B cell (primary cell): Measurements from ENCODE around the gene DACT2. TPM values are rescaled to one million over a fixed set of nuclear protein-coding genes. Genes with fewer than 3 reads are reported as not detected.

Experiments used
- ATAC-seq: fragments of 200-7000 bp; cut with Tn5 transposase; one replicate; pipeline ENCODE4 v1.10.0; 2021; ENCODE audit warnings: low read depth, mild to moderate bottlenecking, moderate number of reproducible peaks, moderate library complexity
- CTCF ChIA-PET: fragments of 350-600 bp; sonication (Branson Sonifier 250); formaldehyde crosslinking; loops from one replicate; lab custom pipeline; 2021; ENCODE audit warnings: antibody characterized with exemption, inconsistent platforms; lab: Charles Lee
- POLR2A ChIA-PET: fragments of 350-600 bp; sonication (Branson Sonifier 250); formaldehyde crosslinking; loops from one replicate; lab custom pipeline; 2021; ENCODE audit warnings: antibody characterized with exemption; lab: Charles Lee
- DNase-seq: peaks from one replicate; pipeline ENCODE4 v3.0.0; 2013
- H2AFZ ChIP-seq: 2 replicates; pipeline ENCODE4 v1.6.1; 2012; ENCODE audit warnings: mild to moderate bottlenecking, low read depth, low read length; ENCODE audit not compliant: insufficient read depth, poor library complexity, severe bottlenecking
- H3K27ac ChIP-seq, 2 donors: 1 replicate in 1 of 2; 2 replicates in 1 of 2; pipeline ENCODE4 v1.5.1; 2012 to 2013; ENCODE audit warnings: low read length in 2 of 2, mild to moderate bottlenecking in 2 of 2, moderate library complexity in 1 of 2
- H3K27me3 ChIP-seq, 4 experiments: fragments of 200-600 bp in 1 of 4; sonication (generic) in 1 of 4; replicated peaks in 1 of 4; 1 replicate in 2 of 4; 2 replicates in 2 of 4; pipeline versions ENCODE4 v1.6.1 to v1.7.0; 2013 to 2016; ENCODE audit warnings: low read length in 3 of 4, mild to moderate bottlenecking in 2 of 4, mixed read lengths in 1 of 4, moderate library complexity in 1 of 4; ENCODE audit not compliant: insufficient read depth in 4 of 4, control insufficient read depth in 3 of 4; ENCODE audit errors: control extremely low read depth in 1 of 4
- H3K36me3 ChIP-seq, 2 experiments: replicated peaks in 1 of 2; 1 replicate in 1 of 2; 2 replicates in 1 of 2; pipeline versions ENCODE4 v1.6.1 to v1.7.1; 2013; ENCODE audit warnings: low read length in 1 of 2; ENCODE audit not compliant: insufficient read depth in 2 of 2, control insufficient read depth in 1 of 2; ENCODE audit errors: control extremely low read depth in 1 of 2, extremely low read depth in 1 of 2
- H3K4me1 ChIP-seq, 2 donors: fragments of 200-600 bp in 1 of 2; sonication (generic) in 1 of 2; 1 replicate in 1 of 2; 2 replicates in 1 of 2; pipeline versions ENCODE4 v1.5.1 to v1.6.1; 2013 to 2017; ENCODE audit warnings: low read length in 2 of 2; ENCODE audit not compliant: control insufficient read depth in 2 of 2, insufficient read depth in 2 of 2
- H3K4me2 ChIP-seq: replicated peaks from 2 replicates; pipeline ENCODE3; 2012; ENCODE audit warnings: mild to moderate bottlenecking, low read depth, low read length; ENCODE audit not compliant: poor library complexity, severe bottlenecking
- H3K4me3 ChIP-seq, 5 experiments: fragments of 200-600 bp in 1 of 5; sonication (generic) in 1 of 5; 1 replicate in 3 of 5; 2 replicates in 2 of 5; pipeline versions ENCODE4 v1.5.1 to v1.7.0; 2011 to 2016; ENCODE audit warnings: low read length in 4 of 5, mild to moderate bottlenecking in 4 of 5, low read depth in 2 of 5, control low read depth in 1 of 5, moderate library complexity in 1 of 5; ENCODE audit not compliant: insufficient read depth in 1 of 5; ENCODE audit errors: control extremely low read depth in 1 of 5, extremely low read depth in 1 of 5
- H3K79me2 ChIP-seq: fragments of 200-600 bp; sonication (generic); one replicate; pipeline ENCODE4 v1.6.0; 2016; ENCODE audit warnings: low read length; ENCODE audit not compliant: control insufficient read depth, insufficient read depth
- H3K9ac ChIP-seq: fragments of 200-600 bp; sonication (generic); 2 replicates; pipeline ENCODE4 v1.6.1; 2017; ENCODE audit warnings: mild to moderate bottlenecking, low read length, moderate library complexity
- H3K9me3 ChIP-seq, 3 donors: one replicate each; pipeline versions ENCODE4 v1.6.1 to v1.7.1; 2013; ENCODE audit warnings: low read length in 2 of 3; ENCODE audit not compliant: control insufficient read depth in 2 of 3, insufficient read depth in 1 of 3; ENCODE audit errors: control extremely low read depth in 1 of 3
- H4K20me1 ChIP-seq: 2 replicates; pipeline ENCODE4 v1.6.0; 2012; ENCODE audit warnings: mild to moderate bottlenecking, low read length; ENCODE audit not compliant: insufficient read depth, control insufficient read depth, poor library complexity, severe bottlenecking
- H3K27ac Mint-ChIP-seq: one replicate; pipeline ENCODE4 v1.8.0; 2021; ENCODE audit warnings: mixed read lengths
- H3K27me3 Mint-ChIP-seq: one replicate; pipeline ENCODE4 v1.8.0; 2021; ENCODE audit warnings: mixed read lengths
- H3K4me1 Mint-ChIP-seq: one replicate; pipeline ENCODE4 v1.8.0; 2021; ENCODE audit warnings: mixed read lengths
- H3K4me3 Mint-ChIP-seq: one replicate; pipeline ENCODE4 v1.8.0; 2021; ENCODE audit warnings: mixed read lengths
- H3K9me3 Mint-ChIP-seq: one replicate; pipeline ENCODE4 v1.8.0; 2022; ENCODE audit warnings: mixed read lengths; ENCODE audit not compliant: insufficient read depth
- CTCF ChIP-seq: fragments of 200-600 bp; IDR thresholded peaks from one replicate; pipeline ENCODE4 v1.8.0; 2022; ENCODE audit warnings: antibody characterized with exemption, mild to moderate bottlenecking
- EZH2 ChIP-seq: IDR thresholded peaks from 2 replicates; pipeline ENCODE4 v1.6.1; 2012; ENCODE audit warnings: borderline replicate concordance, low read depth, mild to moderate bottlenecking, moderate library complexity, low read length; ENCODE audit not compliant: insufficient read depth, poor library complexity, severe bottlenecking
- WGBS: methylation state at CpG from one replicate; pipeline ENCODE4 v1.1.5; 2013; ENCODE audit warnings: missing lambda C conversion rate; ENCODE audit not compliant: insufficient coverage; 5-methylcytosine and 5-hydroxymethylcytosine counted together
- intact Hi-C: fragments of 100-400 bp; cut with micrococcal nuclease; formaldehyde crosslinking; loops from one replicate; pipeline ENCODE4 v1.10.0; 2022
- polyA plus RNA-seq: library from polyadenylated mRNA; depleted of rRNA; stranded (reverse); fragments of >200 nt; gene quantifications from 2 replicates; pipeline ENCODE4 v1.2.3, GENCODE V29; 2012
- total RNA-seq, 2 donors: library from RNA; stranded (reverse); fragments of 120-200 nt in 1 of 2; gene quantifications; 1 replicate in 1 of 2; 2 replicates in 1 of 2; pipeline versions ENCODE4 v1.2.3 to v1.2.4, GENCODE V29; 2013 to 2022

Gene DACT2
- total and polyA plus RNA-seq, 2 donors (not counting 1 experiment from before 2014, with no cell fraction given): not detected

GRCh38 chr6:168344338-168344737 lies 24.8 kb upstream of the DACT2 start:
- intact Hi-C loops: no loop called here
- no peak overlapping the region for H3K4me2 ChIP-seq
- no peaks in the 10 kb centered on the region for H4K20me1 ChIP-seq
- H3K9me3 Mint-ChIP-seq: no peaks in the 10 kb centered on the region
- H3K27ac ChIP-seq: no peak overlapping the region
- no peak for TF ChIP-seq EZH2
- 89% methylated on average over 2 of the region's 2 CpGs for WGBS
- POLR2A ChIA-PET: no interaction called here
- peaks cover 0 to 34% (median 0%) of the 10 kb centered on the region in 3 donors for H3K9me3 ChIP-seq
- peaks cover 16% of the 10 kb centered on the region for H3K27me3 Mint-ChIP-seq
- H3K79me2 ChIP-seq: no peaks in the 10 kb centered on the region
- DNase-seq: no peak
- no peak overlapping the region for H3K27ac Mint-ChIP-seq
- no peak overlapping the region for H3K4me3 ChIP-seq
- no peak overlapping the region for H3K4me3 Mint-ChIP-seq
- no peak overlapping the region for H3K9ac ChIP-seq
- no peak overlapping the region for H2AFZ ChIP-seq
- ATAC-seq: no peak
- CTCF ChIA-PET: no interaction called here
- H3K27me3 ChIP-seq: peaks cover 0 to 8% (median 0%) of the 10 kb centered on the region in 4 experiments
- H3K4me1 Mint-ChIP-seq: no peaks in the 10 kb centered on the region
- H3K4me1 ChIP-seq: no peaks in the 10 kb centered on the region
- H3K36me3 ChIP-seq: no peaks in the 10 kb centered on the region

DNA sequence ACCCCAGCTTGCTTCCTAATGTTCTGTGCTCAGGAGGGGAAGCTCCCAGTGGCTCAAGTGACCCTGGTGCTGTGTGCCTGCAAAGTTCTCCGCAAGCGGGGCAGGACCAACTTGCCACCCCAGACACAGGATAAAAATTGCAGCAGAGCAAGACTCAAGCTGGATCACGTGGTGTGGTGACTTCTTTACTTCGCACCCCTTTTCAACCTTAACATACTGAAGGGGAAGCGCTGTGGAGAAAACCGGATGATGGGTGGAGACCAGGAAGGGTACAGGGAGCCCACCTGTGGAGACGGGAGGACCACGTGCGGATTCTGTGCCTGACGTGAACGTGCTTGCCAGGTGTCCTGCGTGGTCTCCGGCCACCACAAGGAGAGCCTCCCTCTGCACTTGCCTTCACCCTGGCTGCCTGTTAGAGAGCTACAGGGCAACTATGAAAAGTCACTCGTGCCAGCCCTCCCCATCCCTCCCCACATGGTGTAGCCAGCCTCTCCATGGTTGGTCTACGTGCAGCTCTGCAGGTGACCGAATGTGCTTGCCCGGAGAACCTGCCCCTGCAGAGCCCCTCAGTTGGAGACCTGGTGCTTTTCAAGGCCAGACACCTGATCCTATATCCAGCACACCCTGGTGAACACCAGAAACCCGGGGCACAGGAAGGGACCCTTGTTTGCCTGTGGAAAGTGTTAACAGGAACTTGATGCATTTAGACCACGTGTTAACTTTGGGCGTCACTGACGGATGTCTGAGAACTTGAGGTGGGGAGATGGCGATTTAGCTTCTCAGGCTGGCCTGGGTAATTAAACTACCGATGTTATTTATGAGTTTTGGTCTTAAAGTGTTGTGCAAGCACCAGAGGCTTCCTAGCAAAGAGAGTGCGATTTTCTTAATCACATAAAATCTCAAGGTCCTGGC lies 23.9 kb upstream of the DACT2 start:
- H3K4me3 ChIP-seq: no peak overlapping the region
- no peaks in the 10 kb centered on the region for H3K4me1 Mint-ChIP-seq
- H3K4me3 Mint-ChIP-seq: no peak overlapping the region
- H2AFZ ChIP-seq: no peak overlapping the region
- H3K27me3 Mint-ChIP-seq: peaks cover 16% of the 10 kb centered on the region
- no peak overlapping the region for H3K4me2 ChIP-seq
- intact Hi-C loops: no loop called here
- H4K20me1 ChIP-seq: no peaks in the 10 kb centered on the region
- H3K9ac ChIP-seq: no peak overlapping the region
- DNase-seq (no peak), ATAC-seq (no peak)
- ChIA-PET POLR2A (no interaction called here), CTCF (no interaction called here)
- H3K27me3 ChIP-seq: peaks cover 0 to 8% (median 0%) of the 10 kb centered on the region in 4 experiments
- H3K9me3 Mint-ChIP-seq: no peaks in the 10 kb centered on the region
- peaks cover 0 to 25% (median 0%) of the 10 kb centered on the region in 3 donors for H3K9me3 ChIP-seq
- no peaks in the 10 kb centered on the region for H3K79me2 ChIP-seq
- no peaks in the 10 kb centered on the region for H3K36me3 ChIP-seq
- H3K27ac ChIP-seq: no peak overlapping the region
- TF ChIP-seq EZH2 (no peak), CTCF (no peak)
- H3K4me1 ChIP-seq: no peaks in the 10 kb centered on the region
- 77% methylated on average over 17 of the region's 24 CpGs for WGBS
- no peak overlapping the region for H3K27ac Mint-ChIP-seq
